IMR-90 (cell line): Measurements from ENCODE around the gene NPTX1. TPM values are rescaled to one million over a fixed set of nuclear protein-coding genes. Genes with fewer than 3 reads are reported as not detected.

Experiments
- ATAC-seq: fragments of 200-7000 bp; cut with Tn5 transposase; 2 replicates; pipeline ENCODE4 v1.9.1; 2020; ENCODE audit warnings: low read depth, mild to moderate bottlenecking, moderate library complexity
- BruUV-seq: library from RNA; stranded (reverse); fragments of 400-500 nt; replicated peaks from 2 replicates; lab custom pipeline; 2021; lab: Mats Ljungman, UMichigan
- CTCF ChIA-PET: fragments of 300-600 bp; formaldehyde crosslinking; extraction: SDS; loops from one replicate; lab custom pipeline; 2021; ENCODE audit warnings: antibody characterized with exemption; lab: Yijun Ruan, JAX
- POLR2A ChIA-PET: fragments of 300-600 bp; sonication (Branson Sonifier 250); formaldehyde crosslinking; loops from one replicate; lab custom pipeline; 2022; ENCODE audit warnings: antibody characterized with exemption; ENCODE audit not compliant: unreplicated experiment; lab: Charles Lee
- DNase-seq: peaks from one replicate; pipeline ENCODE4 v3.0.0; 2013
- H2AFZ ChIP-seq: replicated peaks from 2 replicates; pipeline ENCODE3; 2013; ENCODE audit warnings: low read length, mild to moderate bottlenecking; ENCODE audit not compliant: poor library complexity
- H2AK5ac ChIP-seq: 2 replicates; pipeline ENCODE4 v1.6.1; 2013; ENCODE audit warnings: low read depth, low read length, inconsistent platforms
- H2AK9ac ChIP-seq: replicated peaks from 2 replicates; pipeline ENCODE3; 2013; ENCODE audit warnings: mild to moderate bottlenecking, low read depth, low read length, moderate library complexity; ENCODE audit not compliant: poor library complexity
- H2BK120ac ChIP-seq: 2 replicates; pipeline ENCODE4 v1.6.1; 2013; ENCODE audit warnings: low read depth, low read length, inconsistent platforms
- H2BK15ac ChIP-seq: 3 replicates; pipeline ENCODE4 v1.6.1; 2013; ENCODE audit warnings: low read depth, low read length, inconsistent platforms
- H2BK20ac ChIP-seq: 2 replicates; pipeline ENCODE4 v1.6.1; 2013; ENCODE audit warnings: low read depth, mild to moderate bottlenecking, inconsistent platforms, low read length, moderate library complexity
- H2BK5ac ChIP-seq: 2 replicates; pipeline ENCODE4 v1.6.1; 2013; ENCODE audit warnings: mild to moderate bottlenecking, low read depth, low read length, inconsistent platforms; ENCODE audit not compliant: poor library complexity, severe bottlenecking
- H3K14ac ChIP-seq: replicated peaks from 2 replicates; pipeline ENCODE4 v1.6.1; 2013; ENCODE audit warnings: low read depth, low read length, inconsistent platforms
- H3K18ac ChIP-seq: 2 replicates; pipeline ENCODE4 v1.6.1; 2013; ENCODE audit warnings: low read depth, low read length, control low read depth
- H3K23ac ChIP-seq: 2 replicates; pipeline ENCODE4 v1.6.1; 2013; ENCODE audit warnings: low read depth, low read length, inconsistent platforms
- H3K27ac ChIP-seq: 2 replicates; pipeline ENCODE4 v1.5.1; 2013; ENCODE audit warnings: mild to moderate bottlenecking, control low read depth, low read length; ENCODE audit not compliant: insufficient read depth
- H3K27me3 ChIP-seq: 2 replicates; pipeline ENCODE4 v1.6.1; 2013; ENCODE audit warnings: low read length; ENCODE audit not compliant: control insufficient read depth, insufficient read depth
- H3K36me3 ChIP-seq: 2 replicates; pipeline ENCODE4 v1.6.1; 2013; ENCODE audit warnings: low read length, mixed read lengths; ENCODE audit not compliant: control insufficient read depth, insufficient read depth
- H3K4ac ChIP-seq: 2 replicates; pipeline ENCODE4 v1.6.1; 2013; ENCODE audit warnings: low read depth, low read length, inconsistent platforms
- H3K4me1 ChIP-seq: 2 replicates; pipeline ENCODE4 v1.6.1; 2013; ENCODE audit warnings: low read length, mixed read lengths; ENCODE audit not compliant: control insufficient read depth, insufficient read depth
- H3K4me2 ChIP-seq: 2 replicates; pipeline ENCODE4 v1.6.1; 2013; ENCODE audit warnings: low read depth, mild to moderate bottlenecking, control low read depth, low read length, moderate library complexity
- H3K4me3 ChIP-seq: 2 replicates; pipeline ENCODE4 v1.5.1; 2013; ENCODE audit warnings: low read depth, mild to moderate bottlenecking, control low read depth, low read length, moderate library complexity; ENCODE audit not compliant: insufficient read depth
- H3K56ac ChIP-seq: 2 replicates; pipeline ENCODE4 v1.6.1; 2013; ENCODE audit warnings: low read length, inconsistent platforms; ENCODE audit not compliant: insufficient read depth; ENCODE audit errors: extremely low read depth
- H3K79me1 ChIP-seq, 2 experiments: 2 replicates each; pipeline ENCODE4 v1.6.1; 2013; ENCODE audit warnings: low read length in 2 of 2, inconsistent platforms in 1 of 2, low read depth in 1 of 2
- H3K9ac ChIP-seq: 2 replicates; pipeline ENCODE4 v1.6.1; 2013; ENCODE audit warnings: low read depth, low read length, control low read depth
- H3K9me1 ChIP-seq: 2 replicates; pipeline ENCODE4 v1.6.1; 2013; ENCODE audit warnings: low read length, inconsistent platforms; ENCODE audit not compliant: insufficient read depth
- H3K9me3 ChIP-seq: 2 replicates; pipeline ENCODE4 v1.6.1; 2013; ENCODE audit warnings: low read length; ENCODE audit not compliant: control insufficient read depth, insufficient read depth
- H4K20me1 ChIP-seq: 2 replicates; pipeline ENCODE4 v1.6.1; 2013; ENCODE audit warnings: low read length, inconsistent platforms; ENCODE audit not compliant: insufficient read depth
- H4K5ac ChIP-seq: 2 replicates; pipeline ENCODE4 v1.6.1; 2013; ENCODE audit warnings: mild to moderate bottlenecking, low read depth, low read length, control low read depth
- H4K8ac ChIP-seq, 2 experiments: 2 replicates each; pipeline ENCODE4 v1.6.1; 2013; ENCODE audit warnings: low read depth in 2 of 2, low read length in 2 of 2, control low read depth in 1 of 2, inconsistent platforms in 1 of 2
- H4K91ac ChIP-seq: 2 replicates; pipeline ENCODE4 v1.6.1; 2013; ENCODE audit warnings: low read depth, low read length, inconsistent platforms; ENCODE audit not compliant: insufficient read depth
- BHLHE40 ChIP-seq: fragments of 150-350 bp; IDR thresholded peaks from 2 replicates; pipeline ENCODE4 v1.6.1; 2016; ENCODE audit warnings: mild to moderate bottlenecking, low read depth, low read length
- FOS ChIP-seq: fragments of 150-350 bp; IDR thresholded peaks from 2 replicates; pipeline ENCODE4 v1.6.1; 2016; ENCODE audit warnings: low read depth, low read length
- RCOR1 ChIP-seq: IDR thresholded peaks from 2 replicates; pipeline ENCODE4 v1.6.1; 2012; ENCODE audit warnings: mild to moderate bottlenecking, low read length, improper control_type of control experiment; ENCODE audit not compliant: insufficient replicate concordance
- RFX5 ChIP-seq: IDR thresholded peaks from 2 replicates; pipeline ENCODE4 v1.8.0; 2012; ENCODE audit warnings: low read depth, mild to moderate bottlenecking, low read length, moderate library complexity
- WGBS, 2 experiments: methylation state at CpG; one replicate each; pipeline versions ENCODE4 v1.1.5 to v1.1.7; 2013; ENCODE audit warnings: missing lambda C conversion rate in 2 of 2; ENCODE audit not compliant: insufficient read length in 1 of 2; ENCODE audit errors: extremely low coverage in 2 of 2; 5-methylcytosine and 5-hydroxymethylcytosine counted together
- dilution Hi-C: fragments of 300-500 bp; cut with HindIII; formaldehyde crosslinking; loops from one replicate; pipeline ENCODE4 v1.14.3; 2018; ENCODE audit warnings: low sequenced_read_pairs; ENCODE audit not compliant: unreplicated experiment
- in situ Hi-C: fragments of 300-500 bp; cut with MboI; formaldehyde crosslinking; loops from 3 replicates; pipeline ENCODE4 v1.14.3; 2019; ENCODE audit warnings: low sequenced_read_pairs, inconsistent platforms, mixed read lengths
- intact Hi-C: fragments of 100-400 bp; cut with micrococcal nuclease; formaldehyde crosslinking; loops from 2 replicates; pipeline ENCODE4 v1.10.0; 2022
- polyA plus RNA-seq, 3 experiments: library from polyadenylated mRNA; depleted of rRNA; stranded (reverse); fragments of >200 nt; gene quantifications; 2 replicates each; pipeline ENCODE4 v1.2.3, GENCODE V29; 2012; ENCODE audit warnings: low replicate concordance in 1 of 3
- total RNA-seq: library from RNA; depleted of rRNA; stranded (reverse); fragments of >200 nt; gene quantifications from 2 replicates; pipeline ENCODE4 v1.2.3, GENCODE V29; 2012

NPTX1 gene
- total and polyA plus RNA-seq, 2 of the 4 experiments (the other 2 are of a cell fraction) = 20.8 to 39.5 TPM

DNA sequence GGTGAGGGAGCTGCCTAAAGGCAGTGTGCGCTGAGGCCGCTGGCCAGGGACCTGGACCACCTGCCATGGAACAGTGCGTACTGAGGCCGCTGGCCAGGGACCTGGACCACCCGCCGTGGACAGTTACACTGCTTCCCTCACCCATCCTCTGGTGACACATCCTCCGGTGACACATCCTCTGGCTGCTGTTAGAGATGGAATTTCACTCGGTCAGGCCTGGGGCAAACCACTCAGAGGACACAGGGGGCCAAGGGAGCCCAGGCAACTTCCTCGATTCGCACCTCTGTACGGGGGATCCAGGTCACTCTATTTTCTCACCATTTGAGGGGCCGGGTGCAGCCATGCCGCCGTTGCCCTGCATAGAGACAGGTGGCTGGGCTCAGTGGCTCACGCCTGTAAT, 35.8 kb upstream of the NPTX1 start:
- no peak overlapping the region for H2BK15ac ChIP-seq
- H3K4me3 ChIP-seq = no peak overlapping the region
- DNase-seq = peak; percentile 79
- POLR2A ChIA-PET = no interaction called here
- CTCF ChIA-PET = no interaction called here
- H3K36me3 ChIP-seq = no peaks in the 10 kb centered on the region
- in situ Hi-C loops (no loop called here), intact Hi-C loops (no loop called here), dilution Hi-C loops (no loop called here)
- no peaks in the 10 kb centered on the region for H3K9me3 ChIP-seq
- H4K8ac ChIP-seq = no peak overlapping the region
- no peak overlapping the region for H4K91ac ChIP-seq
- H3K9ac ChIP-seq = no peak overlapping the region
- H3K4me2 ChIP-seq = no peak overlapping the region
- no peak overlapping the region for H3K27ac ChIP-seq
- peaks cover 11% of the 10 kb centered on the region for H3K9me1 ChIP-seq
- 78% methylated on average over 7 of the region's 15 CpGs; no CpG with 5 or more reads in 1 of the 2 experiments for WGBS, 2 experiments
- 0 out of 2 replicates have a peak, but pooled peaks cover 6% of the 10 kb centered on the region for H4K20me1 ChIP-seq
- peak overlapping the region; percentile 73; the same call in 1 of the 2 replicates for H2BK120ac ChIP-seq
- no peak overlapping the region for H2AK9ac ChIP-seq
- H2AK5ac ChIP-seq = peak overlapping the region; percentile 75; the same call in 1 of the 2 replicates
- peaks cover 7% of the 10 kb centered on the region for H3K4me1 ChIP-seq
- peaks cover 7% of the 10 kb centered on the region; the same call in 1 of the 2 replicates for H3K27me3 ChIP-seq
- BruUV-seq = no TSS peak
- H3K79me1 ChIP-seq = no peaks in the 10 kb centered on the region
- no peak overlapping the region for H3K14ac ChIP-seq
- H3K23ac ChIP-seq = no peak overlapping the region
- H3K18ac ChIP-seq = no peak overlapping the region
- TF ChIP-seq BHLHE40 (peak; percentile 58; the same call in 1 of the 2 replicates), FOS (peak; percentile 65; the same call in 1 of the 2 replicates), RFX5 (no peak), RCOR1 (no peak)
- no peak overlapping the region for H2BK20ac ChIP-seq
- peak; percentile 78 for ATAC-seq
- no peak overlapping the region for H4K5ac ChIP-seq
- H3K56ac ChIP-seq = no peak overlapping the region
- no peak overlapping the region for H2AFZ ChIP-seq
- H2BK5ac ChIP-seq = no peak overlapping the region
- H3K4ac ChIP-seq = no peak overlapping the region
